NCI-H510A treated with DMSO at 0.1 percent for 48 hours (cell line): ENCODE measurements around the gene NR2C2AP.
"Not testable (repeated sequence)": the region's sequence is repeated elsewhere in the genome, so short reads cannot be mapped to it uniquely, and the experiment has no call there.

Experiments used
- DNase-seq: peaks from one replicate; lab custom pipeline; 2025; lab: John Stamatoyannopoulos, UW

NR2C2AP gene

DNA sequence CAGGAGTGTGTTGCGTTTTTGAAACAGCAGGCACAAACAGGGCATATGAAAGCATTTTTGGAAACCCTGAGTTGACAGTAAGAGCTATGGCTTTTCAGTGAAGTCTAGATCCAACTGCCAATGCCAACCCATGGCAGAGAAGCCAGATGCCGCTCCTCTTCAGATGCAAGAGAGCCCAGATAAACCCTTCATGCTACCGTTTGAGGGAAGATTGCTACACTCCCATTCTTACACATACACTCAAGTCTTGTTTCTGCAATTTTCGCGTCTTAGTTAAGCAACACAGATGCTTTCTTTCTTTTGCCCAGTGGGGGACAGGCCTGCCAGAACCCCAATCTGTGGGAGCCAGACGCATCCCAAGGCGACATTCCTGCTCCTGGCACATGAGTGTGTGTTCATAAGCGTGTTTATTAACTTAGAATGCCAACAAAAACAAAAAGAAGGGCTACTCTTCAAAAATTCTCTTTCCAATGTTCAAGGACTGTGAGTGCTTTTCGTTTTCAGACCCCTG, 21.7 kb downstream of the NR2C2AP start:
- DNase-seq: no peak

DNA sequence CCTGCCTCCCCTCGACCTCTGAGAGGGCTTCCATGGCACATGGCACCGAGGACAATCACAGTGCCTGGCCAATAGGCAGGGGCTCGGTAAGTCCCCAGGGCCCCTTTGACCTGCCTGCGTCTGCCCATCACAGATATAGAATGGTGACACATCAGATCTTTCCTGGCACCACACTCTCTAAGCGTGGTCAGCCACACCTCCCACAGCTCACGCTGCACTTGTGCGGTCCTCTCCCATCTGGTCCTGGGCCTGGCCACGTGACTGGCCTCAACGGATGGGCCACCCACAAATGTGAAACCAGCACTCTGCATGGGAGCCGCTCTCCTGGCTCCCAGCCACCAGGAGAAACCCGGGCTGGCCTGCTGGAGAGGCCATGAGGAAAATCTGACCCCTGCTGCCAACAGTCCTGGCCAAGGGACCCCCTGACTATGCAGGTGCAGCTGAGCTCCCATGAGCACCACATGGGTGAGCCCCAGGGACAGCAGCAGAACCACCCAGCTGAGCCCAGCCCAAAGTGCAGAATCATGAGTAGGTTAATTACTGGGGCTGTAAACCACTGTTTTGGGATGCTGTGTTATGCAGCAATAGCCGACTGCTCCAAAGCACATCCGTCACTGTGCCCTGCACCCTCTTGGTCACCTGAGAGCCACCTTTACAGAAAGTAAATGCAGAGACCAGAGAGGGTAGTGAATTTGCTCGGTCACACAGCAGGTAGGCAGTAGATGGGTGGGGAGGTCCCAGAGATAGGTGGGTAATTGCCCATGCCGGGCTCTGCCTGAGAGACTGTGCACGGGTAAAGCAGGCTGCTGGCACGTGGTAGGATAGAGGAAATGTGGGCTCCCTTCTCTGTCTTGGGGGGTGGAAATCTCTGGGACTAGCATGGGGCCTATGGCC, 23.4 kb downstream of the NR2C2AP start:
- DNase-seq: no peak

DNA sequence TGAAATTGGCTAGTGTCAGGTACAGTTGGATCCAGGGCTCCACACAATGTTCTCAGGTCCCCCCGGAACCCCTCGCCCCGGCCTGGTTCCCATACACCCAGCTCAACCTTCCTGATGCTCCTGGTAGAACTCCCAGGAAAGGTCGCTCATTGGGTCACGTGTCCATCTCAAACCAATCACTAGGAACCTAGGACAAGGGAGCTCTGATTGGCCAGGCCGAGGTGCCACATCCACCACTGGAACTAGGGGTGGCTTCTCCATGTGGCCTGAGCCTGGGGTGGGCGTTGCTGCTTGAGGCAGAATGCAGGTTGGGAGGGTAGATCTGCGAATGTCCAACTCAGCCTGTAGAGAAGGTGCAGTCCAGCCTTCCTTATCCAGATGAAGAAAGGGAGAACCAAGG, 26.3 kb downstream of the NR2C2AP start:
- DNase-seq: no peak

DNA sequence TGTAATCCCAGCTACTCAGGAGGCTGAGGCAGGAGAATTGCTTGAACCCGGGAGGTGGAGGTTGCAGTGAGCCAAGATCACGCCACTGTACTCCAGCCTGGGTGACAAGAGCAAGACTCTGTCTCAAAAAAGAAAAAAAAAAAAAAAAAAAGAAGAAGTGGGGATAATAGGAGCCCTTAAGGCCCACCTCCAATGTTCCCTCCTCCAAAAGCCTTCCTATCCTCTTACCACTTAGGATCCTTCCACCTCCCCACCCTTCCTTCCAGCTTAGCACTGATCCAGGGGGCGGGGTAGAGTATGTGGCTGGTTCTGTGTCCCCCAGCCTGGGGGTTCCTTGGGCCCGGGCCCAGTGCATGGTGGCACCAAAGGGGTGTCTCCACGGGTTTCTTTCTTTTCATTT, 30.0 kb downstream of the NR2C2AP start:
- not testable (repeated sequence) for DNase-seq

DNA sequence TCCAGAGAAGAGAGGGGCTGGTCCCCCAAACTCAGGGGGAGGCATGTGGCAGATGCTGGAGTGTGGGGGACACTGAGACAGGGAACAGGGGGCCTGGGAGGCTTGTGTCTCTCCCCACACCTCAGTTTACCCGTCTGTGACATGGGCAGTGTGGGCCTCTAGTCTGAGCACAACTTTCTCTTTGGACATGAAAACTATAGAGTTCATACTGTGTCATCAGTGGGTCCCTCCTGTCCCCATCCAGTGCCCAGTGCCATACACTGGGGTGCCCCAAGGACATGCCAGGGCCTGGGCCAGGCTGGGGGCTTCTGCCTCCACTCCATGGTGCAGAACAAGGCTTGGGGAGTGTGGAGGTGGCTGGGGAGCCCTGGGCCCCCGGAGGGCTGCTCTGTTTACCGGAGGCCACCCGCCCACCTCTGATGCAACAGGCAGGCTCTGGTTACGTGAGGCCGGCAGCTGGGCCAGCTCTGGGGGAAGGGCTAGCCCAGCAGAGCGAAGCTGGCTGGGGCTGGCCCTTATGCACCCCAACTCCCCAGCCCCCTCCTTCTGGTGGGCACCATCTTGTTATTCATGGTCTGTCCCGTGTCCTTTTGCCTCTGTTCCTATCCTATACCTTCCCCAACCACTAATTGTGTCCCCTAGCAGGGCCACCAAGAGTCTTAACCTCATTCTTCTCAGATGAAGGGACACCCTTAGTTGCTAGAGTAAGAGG, 31.2 kb downstream of the NR2C2AP start:
- DNase-seq: peak; percentile 11

DNA sequence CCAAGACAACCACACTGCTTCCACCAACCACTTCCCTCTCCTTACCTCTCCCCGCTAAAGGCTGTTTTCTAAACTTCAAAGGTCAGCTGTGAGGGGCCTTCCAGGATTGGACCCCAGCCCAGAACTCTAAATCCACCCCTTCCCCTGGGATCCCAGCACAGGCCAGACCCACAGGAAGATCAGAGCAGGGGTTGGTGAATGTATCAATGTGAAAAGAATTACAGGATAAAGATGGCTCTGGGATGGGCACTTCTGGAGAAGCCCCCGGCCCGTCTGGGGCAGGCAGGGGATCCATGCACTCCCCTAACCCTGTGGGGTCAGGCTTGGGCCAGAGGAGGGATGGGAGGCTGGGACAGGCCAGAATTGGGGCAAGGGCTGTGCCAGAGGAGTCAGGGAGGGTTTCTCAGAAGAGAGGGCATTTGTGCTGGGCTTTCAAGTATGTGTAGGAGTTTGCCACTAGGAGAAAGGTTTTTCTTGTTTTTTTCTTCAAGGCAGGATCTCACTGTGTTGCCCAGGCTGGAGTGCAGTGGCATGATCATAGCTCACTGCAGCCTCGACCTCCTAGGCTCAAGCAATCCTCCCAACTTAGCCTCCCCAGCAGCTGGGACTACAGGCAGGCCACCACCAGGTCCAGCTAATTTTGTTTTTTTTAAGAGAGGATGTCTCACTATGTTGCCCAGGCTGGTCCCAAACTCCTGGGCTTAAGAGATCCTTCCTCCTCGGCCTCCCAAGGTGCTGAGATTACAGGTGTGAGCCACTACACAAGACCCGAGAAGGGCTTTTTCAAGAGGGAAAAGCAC, 32.1 kb downstream of the NR2C2AP start:
- no peak for DNase-seq

DNA sequence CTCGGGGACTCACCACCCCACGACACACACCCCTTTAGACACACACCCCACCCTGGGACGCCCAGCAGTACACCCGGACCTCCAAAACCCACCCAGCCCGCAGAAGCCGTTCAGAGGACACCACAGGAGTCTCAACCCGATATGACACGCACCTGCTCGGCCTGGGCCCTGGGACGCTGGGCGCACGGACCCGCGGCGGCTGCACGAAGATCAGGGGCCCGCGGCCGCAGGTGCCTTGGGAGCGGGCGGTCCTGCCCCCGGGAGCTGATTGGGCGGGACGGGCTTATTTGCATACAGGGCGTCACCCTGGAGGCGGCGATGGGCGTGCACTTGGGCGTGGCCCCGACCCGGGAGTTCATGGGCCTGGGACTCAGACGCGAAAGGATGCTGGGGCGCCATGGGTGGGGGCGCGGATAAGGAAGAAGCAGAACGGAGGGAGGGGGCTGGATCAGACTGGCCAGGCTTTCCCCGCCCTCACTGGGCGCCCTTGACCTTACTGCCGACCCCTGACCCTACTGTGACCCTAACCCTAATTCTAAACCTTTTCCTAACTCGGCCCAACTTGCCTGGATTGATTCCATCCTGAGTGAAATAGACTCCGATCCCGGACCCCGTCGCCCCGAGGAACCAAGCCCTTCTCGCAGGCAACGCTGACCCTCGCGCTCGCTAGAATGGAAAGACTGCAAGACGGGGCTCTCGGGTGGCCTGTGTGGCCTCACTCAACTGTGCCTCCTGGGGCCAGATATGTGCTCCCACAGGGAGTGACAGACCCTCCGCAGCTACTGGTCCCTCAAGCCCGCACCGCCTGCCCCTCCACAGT, 33.0 kb downstream of the NR2C2AP start, which contains the start of gene MEF2B:
Gene MEF2B (minus strand): TSS at position 211 of the 820 bp plus-strand sequence. CDS start 19,528 bp downstream, outside the sequence.
- peak; percentile 56 for DNase-seq

DNA sequence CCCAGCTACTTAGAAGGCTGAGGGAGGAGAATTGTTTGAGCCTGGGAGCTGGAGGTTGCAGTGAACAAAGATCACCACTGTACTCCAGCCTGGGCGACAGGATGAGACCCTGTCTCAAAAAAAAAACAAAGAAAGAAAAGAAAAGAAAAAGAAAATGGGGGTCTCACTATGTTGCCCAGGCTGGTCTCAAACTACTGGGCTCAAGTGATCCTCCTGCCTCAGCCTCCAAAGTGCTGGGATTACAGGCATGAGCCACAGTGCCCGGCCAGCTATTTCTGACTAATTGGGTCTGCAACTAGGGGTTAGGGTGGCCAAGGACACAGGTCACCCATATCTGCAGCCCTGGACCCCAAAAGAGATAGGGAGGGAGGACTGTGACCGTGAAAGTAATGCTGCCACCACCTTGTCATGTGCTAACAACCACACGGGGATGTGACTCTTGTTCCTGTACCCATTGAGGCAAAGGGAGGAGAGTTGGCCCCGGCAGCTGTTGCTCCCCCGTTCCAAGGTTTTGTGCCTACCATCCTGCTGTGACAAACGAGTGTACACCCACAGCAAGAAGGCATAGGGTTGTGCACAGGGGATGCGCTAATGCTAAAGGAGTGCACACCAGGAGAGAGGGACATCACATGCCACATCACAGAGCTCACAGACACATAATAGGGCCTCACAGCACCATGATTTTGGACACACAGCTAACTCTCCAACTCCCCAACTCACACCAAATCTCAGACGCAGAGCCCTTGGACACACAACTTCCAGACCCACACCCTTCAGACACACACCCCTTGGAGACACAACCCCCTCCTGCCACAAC, 33.8 kb downstream of the NR2C2AP start:
- DNase-seq: no peak

DNA sequence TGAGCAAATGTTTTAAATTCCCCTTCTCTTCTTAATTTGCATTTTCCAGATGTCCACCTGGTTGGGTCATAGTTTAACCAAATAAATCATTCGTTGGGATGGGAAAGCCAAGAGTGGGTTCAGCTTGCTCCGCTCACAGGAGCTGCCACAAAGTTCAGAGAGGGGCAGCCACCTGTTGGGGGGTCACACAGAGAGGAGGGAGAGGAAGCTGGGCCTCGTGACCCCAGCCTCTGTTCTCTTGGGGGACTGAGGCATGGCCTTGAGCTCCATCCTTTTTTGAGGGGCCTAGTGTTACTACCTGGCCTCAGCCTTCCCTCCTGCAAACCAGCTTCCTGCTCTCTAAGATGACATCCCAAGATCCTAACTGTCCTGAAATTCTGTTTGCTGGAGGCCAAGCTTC, 35.6 kb downstream of the NR2C2AP start:
- DNase-seq: no peak

DNA sequence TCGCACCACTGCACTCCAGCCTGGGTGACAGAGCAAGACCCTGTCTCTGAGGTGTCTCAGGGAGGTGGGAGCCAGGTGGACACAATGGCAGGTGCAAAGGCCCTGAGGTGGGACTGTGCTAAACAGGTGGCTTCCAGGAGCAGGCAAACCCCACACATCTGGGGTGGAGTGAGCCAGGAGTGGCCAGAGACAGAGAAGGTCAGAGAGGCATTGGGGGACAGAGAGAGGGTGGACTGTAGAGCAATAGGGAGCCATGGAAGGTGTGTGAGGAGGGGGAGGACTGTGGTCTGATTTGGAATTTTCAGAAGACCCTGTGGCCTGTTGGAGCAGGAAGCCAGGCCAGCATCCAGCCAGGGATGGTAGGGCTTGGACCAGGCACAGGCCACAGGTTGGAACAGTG, 37.8 kb downstream of the NR2C2AP start:
- DNase-seq: no peak

DNA sequence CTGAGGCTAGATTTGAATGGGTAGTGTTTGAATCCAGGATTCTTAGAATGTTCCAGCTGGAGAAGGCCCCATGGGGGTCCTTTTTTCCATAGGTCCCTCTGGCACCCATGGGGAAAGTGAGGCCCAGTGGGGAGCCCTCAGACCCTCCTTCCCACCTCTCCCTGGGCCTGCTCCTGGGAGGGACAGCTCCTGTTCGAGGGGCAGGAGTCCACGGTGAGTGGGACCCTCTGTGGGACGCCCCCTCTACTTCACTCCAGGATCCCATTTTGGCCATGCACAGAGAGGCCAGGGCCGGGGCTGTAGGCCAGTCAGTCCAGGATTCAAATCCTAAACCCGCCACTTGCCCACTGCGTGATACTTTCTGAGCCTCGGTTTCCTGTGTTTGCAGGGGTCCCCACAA, 40.7 kb downstream of the NR2C2AP start:
- DNase-seq: no peak

DNA sequence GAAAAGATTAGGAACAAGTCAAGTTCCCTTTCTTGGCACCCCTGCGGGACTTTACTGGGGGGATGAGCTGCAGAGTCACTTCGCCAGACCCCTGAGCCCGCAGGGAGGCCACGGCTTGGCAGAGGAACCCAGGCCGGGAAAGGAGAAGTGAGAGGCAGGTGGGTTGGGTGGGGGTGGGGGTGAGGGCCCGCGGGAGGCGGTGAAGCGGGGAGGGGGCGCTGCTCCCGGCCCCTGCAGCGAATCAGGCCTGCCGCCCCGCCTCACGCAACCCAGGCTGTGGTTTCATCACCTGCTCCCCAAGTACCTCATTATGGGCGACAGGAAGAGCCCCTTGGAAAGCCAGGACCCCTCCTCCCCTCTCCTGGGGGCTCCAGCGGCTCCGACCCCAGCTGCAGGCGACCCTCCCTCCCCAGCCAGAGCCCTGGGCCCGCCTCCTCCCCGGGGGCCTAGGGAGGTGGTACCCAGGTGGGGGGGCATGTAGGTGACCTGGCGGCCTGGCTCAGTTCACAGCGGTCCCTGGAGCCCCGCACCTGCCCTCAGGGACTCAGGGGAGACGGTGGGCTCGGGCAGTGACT, 42.7 kb downstream of the NR2C2AP start:
- no peak for DNase-seq

DNA sequence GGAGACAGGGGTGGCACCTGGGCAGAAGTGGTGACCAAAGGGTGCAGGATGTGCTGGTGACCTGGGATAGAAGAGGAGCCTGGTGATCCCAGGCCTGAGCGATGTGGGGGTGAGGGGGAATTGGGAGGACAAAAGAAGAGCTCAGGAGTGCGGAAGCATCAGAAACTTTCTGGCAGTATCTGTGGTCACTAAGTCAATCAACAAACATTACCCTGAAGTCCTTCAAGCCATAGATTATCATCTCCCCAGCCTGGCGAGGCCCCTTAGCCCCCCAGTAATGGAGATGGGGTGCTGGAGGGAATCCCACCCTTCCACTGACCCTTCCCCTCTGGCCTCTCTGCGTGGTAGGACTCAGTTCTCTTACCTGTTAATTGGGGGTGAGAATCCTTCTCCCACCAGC, 43.7 kb downstream of the NR2C2AP start:
- no peak for DNase-seq

DNA sequence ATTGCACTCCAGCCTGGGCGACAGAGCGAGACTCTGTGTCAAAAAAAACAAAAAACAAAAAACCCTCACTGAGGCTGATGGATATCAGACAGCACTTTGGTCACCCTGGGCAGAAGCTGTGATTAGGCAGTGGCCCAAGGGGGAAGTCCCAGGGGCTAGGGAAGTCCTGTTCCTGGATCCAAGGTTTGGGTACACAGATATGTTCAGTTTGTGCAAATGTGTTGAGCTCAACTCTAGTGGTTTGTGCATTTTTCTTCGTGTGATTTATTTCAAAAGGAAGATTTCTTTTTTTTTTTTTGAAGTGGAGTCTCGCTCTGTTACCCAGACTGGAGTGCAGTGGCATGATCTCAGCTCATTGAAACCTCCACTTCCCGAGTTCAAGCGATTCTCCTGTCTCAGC, 45.4 kb downstream of the NR2C2AP start:
- no peak for DNase-seq

DNA sequence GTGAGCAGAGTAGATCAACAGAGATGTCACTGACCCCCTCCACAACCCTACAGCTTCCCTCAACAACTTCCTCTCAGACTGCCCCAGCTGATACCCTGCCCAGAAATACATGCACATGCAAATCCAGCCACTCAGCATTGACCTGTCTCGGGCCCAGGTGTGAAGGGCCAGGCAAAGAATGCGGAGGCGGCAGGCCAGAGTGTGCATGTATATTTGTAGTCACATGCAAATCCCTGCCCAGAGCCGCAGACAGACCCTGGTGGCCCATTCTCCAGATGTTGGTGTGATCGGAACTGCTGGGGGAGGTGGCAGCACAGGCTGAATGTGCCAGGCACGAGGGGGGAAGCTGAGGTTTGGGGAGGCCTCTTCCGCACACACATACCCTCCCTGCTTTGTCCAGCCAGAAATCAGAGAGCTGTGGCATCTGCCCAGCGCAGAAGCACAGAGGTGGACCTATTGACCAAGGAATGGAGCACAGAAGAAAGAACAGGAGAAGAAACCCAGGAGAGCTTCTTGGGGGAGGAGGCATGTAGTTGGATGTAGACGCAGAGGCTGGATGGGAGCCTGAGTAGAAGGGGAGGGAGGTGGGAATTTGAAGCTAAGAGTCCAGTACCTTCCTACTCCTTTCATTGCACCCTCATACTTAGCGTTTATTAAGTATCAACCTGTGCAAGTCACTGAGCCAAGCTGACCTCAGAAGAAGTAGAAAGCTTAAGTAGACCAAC, 47.6 kb downstream of the NR2C2AP start:
- no peak for DNase-seq

DNA sequence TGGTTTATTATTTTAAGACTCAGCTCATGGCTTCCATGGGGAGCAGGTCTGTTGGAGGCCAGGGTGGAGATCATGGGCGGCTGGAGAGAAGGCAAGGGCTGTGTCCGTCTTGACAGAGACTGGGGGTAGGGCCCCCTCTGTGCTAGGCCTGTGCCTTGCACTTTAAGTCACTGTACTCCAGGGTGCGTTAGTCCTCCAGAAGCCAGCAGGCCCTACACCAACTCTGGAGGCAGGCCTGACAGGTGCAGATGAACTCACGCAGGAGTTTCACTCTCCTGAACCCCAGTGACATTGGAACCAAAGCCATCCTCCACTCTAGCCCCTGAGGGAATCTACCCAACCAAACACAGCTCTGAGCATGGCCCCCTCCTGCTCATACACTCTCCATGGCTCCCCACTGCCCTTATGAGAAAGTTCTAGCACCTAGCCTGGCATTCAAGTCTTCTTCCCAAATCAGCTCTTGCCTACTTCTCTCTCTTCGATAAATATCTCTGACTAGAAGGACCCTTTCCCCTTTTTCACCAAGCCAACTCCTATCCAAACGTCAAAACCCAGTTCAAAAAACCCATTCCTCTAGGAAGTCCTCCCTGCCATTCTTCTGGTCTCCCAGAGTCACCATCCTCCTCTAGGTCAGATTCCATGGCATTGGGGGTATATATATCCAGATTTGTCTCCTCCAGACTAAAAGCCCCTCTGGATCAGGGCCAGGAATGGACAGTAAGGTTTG, 48.3 kb downstream of the NR2C2AP start:
- no peak for DNase-seq

DNA sequence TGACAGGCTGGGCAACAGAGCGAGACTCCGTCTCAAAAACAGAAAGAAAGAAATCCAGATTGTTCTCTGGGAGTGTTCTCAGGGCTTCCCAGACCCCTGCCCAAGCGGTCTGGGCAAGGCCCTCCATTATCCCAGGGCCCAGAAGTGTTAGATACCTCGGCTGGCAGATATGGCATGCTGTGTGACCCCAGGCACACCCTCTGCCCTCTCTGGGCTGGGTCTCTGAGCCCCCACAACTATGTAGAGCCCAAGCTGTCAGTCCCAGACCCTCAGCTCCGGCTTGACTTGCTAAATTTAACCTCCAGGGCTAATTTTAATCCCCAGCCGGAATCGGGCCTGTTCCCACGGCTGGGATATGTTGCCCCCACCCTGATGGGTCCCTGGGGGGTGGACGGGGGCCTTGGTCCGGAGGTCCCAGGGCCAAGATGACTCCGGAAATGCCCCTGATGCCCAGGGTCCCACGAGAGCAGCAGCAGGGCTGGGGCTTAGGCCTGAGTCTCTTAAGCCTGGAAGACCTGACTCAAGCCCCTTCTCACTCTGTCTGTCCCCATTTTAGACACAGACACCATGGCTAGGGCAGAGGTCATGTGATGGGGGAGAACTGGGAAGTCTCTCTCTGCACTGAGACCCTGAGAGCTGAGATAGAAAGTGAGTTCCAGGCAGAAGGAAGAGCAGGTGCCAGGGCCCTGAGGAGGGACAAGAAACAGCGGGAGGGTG, 50.4 kb downstream of the NR2C2AP start:
- no peak for DNase-seq

DNA sequence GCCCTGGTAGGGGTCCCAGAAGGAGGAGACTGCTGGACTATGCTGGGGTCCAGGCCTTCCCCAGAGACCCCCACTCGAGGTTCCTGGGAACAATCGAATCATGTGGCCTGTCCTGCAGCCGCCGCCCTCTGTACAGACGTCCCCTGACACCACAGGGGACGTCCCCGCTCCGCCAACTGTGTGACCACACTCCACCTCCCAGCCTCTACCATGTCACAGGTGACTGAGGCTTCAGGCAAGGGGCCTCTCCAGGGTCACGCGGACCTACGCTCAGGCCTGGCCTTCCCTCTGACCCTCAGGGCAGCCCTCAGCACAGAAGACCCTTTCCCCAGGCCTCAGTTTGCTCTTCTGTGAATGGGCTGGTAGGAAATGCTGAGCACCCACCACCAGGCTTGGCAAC, 51.8 kb downstream of the NR2C2AP start:
- DNase-seq: no peak
